Measurements from ENCODE around the gene TNKS1BP1. TPM values are rescaled to one million over a fixed set of nuclear protein-coding genes. Genes with fewer than 3 reads are reported as not detected.

TNKS1BP1 gene
- total and polyA plus RNA-seq, 4 experiments from 2014 or later, result 0.52 to 23.7 (median 10.9) TPM

DNA sequence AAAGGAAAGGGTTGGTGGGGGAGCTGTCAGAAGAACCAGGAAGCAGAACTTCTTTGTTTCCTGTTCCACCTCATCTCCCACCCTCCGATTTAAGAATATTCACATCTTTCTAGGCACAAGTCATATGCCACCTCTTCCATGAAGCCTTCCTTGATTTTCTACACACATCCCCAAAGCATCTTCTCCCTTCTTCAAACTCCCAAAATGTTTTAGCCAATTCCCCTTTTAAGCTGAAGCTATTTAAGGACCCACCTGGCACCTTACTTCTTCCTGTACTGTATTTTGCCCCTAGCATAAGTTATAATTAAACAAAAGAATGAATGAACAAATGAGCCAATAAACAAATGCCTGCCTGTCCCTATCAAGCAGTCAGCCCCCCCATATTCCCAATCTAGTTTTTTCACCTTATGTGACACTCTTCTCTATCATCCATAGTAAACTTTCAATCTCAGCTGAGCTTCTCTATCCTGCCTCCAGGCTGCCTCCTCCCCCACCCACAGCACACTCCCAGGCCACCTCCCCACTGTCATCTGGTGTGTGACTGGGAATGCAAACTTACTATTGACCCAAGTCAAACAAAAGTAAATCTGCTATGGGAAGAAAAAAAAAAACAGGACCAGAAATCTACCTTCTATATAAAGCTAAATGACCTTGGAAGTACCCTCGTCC is 3.9 kb downstream of the TNKS1BP1 start:
- Mint-ChIP-seq H3K27ac (peak overlapping the region in 3 of 7 donors; percentile 63 to 99 (median 71)), H3K9me3 (no peaks in the 10 kb centered on the region), H3K4me1 (peaks cover 20 to 42% (median 26%) of the 10 kb centered on the region in 4 donors), H3K36me3 (peaks cover 5 to 15% of the 10 kb centered on the region in 2 donors), H3K27me3 (no peaks in the 10 kb centered on the region), H3K4me3 (no peak overlapping the region)
- Histone ChIP-seq H3K27me3 (ENCODE audit: insufficient read depth, low read length) (no peaks in the 10 kb centered on the region), H3K9me3 (ENCODE audit: control insufficient read depth in 1 of 2, low read length in 2 of 2) (no peaks in the 10 kb centered on the region), H3K4me1 (ENCODE audit: insufficient read depth, low read length) (peaks cover 24% of the 10 kb centered on the region), H3K27ac (ENCODE audit: low read depth, low read length) (no peak overlapping the region), H3K4me3 (ENCODE audit: low read length in 2 of 2) (no peak overlapping the region), H3K36me3 (ENCODE audit: insufficient read depth, low read length) (peaks cover 9% of the 10 kb centered on the region)
- intact Hi-C loops (cut with micrococcal nuclease), result no loop called here
- POLR2A ChIA-PET (ENCODE audit: partially characterized antibody), result interaction anchor here (1.3 kb wide), 1 partner anchor 14 kb away, joined by 4 read pairs; no protein-coding TSS in a partner anchor
- CTCF ChIA-PET (ENCODE audit: partially characterized antibody), result interaction anchor here (0.7 to 1.5 kb wide), 3 partner anchors 17 to 213 kb away, joined by 3 to 4 read pairs (median 3); partner anchors contain the start of gene P2RX3
- no peak for DNase-seq

DNA sequence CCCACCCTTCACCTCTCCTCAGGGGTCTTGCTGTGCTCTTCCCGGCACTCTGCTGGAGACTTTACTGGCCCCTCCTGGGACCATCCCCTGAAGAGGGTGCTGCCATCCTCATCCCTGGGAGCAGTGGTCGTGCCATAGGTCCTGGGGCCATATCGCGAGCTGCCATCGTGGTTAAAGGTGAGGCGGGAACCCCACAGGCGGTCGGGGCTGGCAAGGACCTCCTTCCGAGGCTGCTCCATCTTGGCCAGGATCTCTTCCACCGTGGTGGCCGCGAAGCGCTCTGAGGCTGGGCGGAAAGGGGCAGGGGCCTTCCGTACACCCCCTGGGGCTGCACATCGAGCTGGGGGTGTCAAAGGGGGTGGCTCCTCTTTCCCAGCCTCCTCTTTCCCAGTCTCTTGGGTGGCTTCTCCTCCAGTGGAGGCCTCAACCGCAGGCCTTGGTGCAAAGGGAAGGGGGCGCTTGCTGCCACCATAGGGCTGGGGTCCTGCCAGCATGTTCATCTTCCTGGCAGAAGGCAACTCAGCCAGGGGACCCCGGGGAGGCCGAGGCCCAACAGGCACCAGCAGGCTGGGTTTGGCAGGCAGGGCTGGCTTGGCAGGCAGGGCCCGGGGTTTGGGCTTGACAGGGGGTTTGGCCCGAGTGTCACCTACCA is 4.6 kb downstream of the TNKS1BP1 start:
- Mint-ChIP-seq H3K4me3 (no peak overlapping the region), H3K4me1 (peaks cover 13 to 35% (median 20%) of the 10 kb centered on the region in 4 donors), H3K27me3 (no peaks in the 10 kb centered on the region), H3K36me3 (peaks cover 5 to 9% of the 10 kb centered on the region in 2 donors), H3K9me3 (no peaks in the 10 kb centered on the region), H3K27ac (no peak overlapping the region)
- Histone ChIP-seq H3K9me3 (ENCODE audit: control insufficient read depth in 1 of 2, low read length in 2 of 2) (no peaks in the 10 kb centered on the region), H3K36me3 (ENCODE audit: insufficient read depth, low read length) (peaks cover 9% of the 10 kb centered on the region), H3K4me3 (ENCODE audit: low read length in 2 of 2) (no peak overlapping the region), H3K27ac (ENCODE audit: low read depth, low read length) (no peak overlapping the region), H3K4me1 (ENCODE audit: insufficient read depth, low read length) (peaks cover 18% of the 10 kb centered on the region), H3K27me3 (ENCODE audit: insufficient read depth, low read length) (no peaks in the 10 kb centered on the region)
- ChIA-PET POLR2A (ENCODE audit: partially characterized antibody) (no interaction called here), CTCF (ENCODE audit: partially characterized antibody) (no interaction called here)
- no peak for DNase-seq
- intact Hi-C loops (cut with micrococcal nuclease), result no loop called here

DNA sequence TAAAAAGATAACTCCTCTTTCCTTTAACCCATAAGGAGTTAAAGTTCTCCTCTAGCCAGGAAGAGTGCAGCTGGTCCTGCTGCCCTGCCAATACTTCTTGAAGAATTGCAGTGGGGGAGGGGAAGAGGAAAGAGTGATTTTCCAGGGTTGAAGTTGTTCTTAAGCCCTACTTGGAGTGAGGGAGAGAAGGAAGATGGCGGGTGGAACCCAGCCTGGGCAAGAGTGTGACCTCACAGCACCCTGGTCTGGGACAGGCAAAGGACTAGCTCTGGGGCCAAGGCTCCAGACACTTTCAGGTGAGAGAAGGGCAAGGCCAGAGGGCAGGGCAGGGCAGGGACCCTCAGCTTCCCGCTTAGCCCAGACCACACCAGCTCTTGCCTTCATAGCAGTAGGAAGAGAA is 6.6 kb downstream of the TNKS1BP1 start:
- peaks cover 9% of the 10 kb centered on the region for H3K36me3 ChIP-seq (ENCODE audit: insufficient read depth, low read length)
- CTCF ChIA-PET (ENCODE audit: partially characterized antibody), result no interaction called here
- intact Hi-C loops (cut with micrococcal nuclease), result no loop called here
- DNase-seq, result no peak
- peaks cover 5 to 22% (median 12%) of the 10 kb centered on the region in 4 donors for H3K4me1 Mint-ChIP-seq
- POLR2A ChIA-PET (ENCODE audit: partially characterized antibody), result interaction anchor here (1.2 kb wide), 1 partner anchor 17 kb away, joined by 4 read pairs; the partner anchor contains the start of gene SSRP1
- H3K27ac Mint-ChIP-seq, result no peak overlapping the region
- H3K27me3 Mint-ChIP-seq, result no peaks in the 10 kb centered on the region
- H3K27ac ChIP-seq (ENCODE audit: low read depth, low read length), result no peak overlapping the region
- peaks cover 10% of the 10 kb centered on the region for H3K4me1 ChIP-seq (ENCODE audit: insufficient read depth, low read length)
- peaks cover 2 to 8% of the 10 kb centered on the region in 2 donors for H3K36me3 Mint-ChIP-seq
- no peak overlapping the region for H3K4me3 Mint-ChIP-seq
- H3K4me3 ChIP-seq (ENCODE audit: low read length in 2 of 2), result no peak overlapping the region
- H3K27me3 ChIP-seq (ENCODE audit: insufficient read depth, low read length), result no peaks in the 10 kb centered on the region
- no peaks in the 10 kb centered on the region for H3K9me3 ChIP-seq (ENCODE audit: control insufficient read depth in 1 of 2, low read length in 2 of 2)
- H3K9me3 Mint-ChIP-seq, result no peaks in the 10 kb centered on the region

DNA sequence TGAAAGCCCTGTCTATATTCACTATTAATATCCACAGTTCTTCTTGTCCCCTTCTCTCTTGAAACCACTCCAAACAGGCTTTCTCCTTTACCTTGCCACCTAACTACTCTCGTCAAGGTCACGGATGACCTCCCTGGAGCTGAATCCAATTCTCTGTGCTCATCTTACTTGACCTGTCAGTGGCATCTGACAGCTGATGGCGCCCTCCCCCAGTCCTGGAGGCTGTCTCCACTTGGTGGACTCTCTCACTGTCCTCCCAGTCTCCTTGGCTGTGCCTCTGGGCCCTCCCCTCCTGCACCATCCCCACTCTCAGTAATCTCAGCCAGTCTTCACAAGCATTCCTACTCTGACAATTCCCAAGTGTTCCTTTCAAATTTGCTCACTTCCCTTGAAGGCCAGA is 8.7 kb downstream of the TNKS1BP1 start:
- peaks cover 9% of the 10 kb centered on the region for H3K36me3 ChIP-seq (ENCODE audit: insufficient read depth, low read length)
- no peak overlapping the region for H3K27ac ChIP-seq (ENCODE audit: low read depth, low read length)
- no peaks in the 10 kb centered on the region for H3K27me3 ChIP-seq (ENCODE audit: insufficient read depth, low read length)
- H3K27ac Mint-ChIP-seq, result no peak overlapping the region
- ChIA-PET CTCF (ENCODE audit: partially characterized antibody) (no interaction called here), POLR2A (ENCODE audit: partially characterized antibody) (no interaction called here)
- no peak for DNase-seq
- H3K4me3 ChIP-seq (ENCODE audit: low read length in 2 of 2), result no peak overlapping the region
- H3K27me3 Mint-ChIP-seq, result peaks cover 0 to 2% of the 10 kb centered on the region in 2 donors
- no peaks in the 10 kb centered on the region for H3K9me3 ChIP-seq (ENCODE audit: control insufficient read depth in 1 of 2, low read length in 2 of 2)
- no peaks in the 10 kb centered on the region for H3K9me3 Mint-ChIP-seq
- peaks cover 5 to 8% of the 10 kb centered on the region in 2 donors for H3K36me3 Mint-ChIP-seq
- peaks cover 12% of the 10 kb centered on the region for H3K4me1 ChIP-seq (ENCODE audit: insufficient read depth, low read length)
- H3K4me3 Mint-ChIP-seq, result no peak overlapping the region
- intact Hi-C loops (cut with micrococcal nuclease), result no loop called here
- H3K4me1 Mint-ChIP-seq, result peaks cover 4 to 13% (median 12%) of the 10 kb centered on the region in 4 donors

DNA sequence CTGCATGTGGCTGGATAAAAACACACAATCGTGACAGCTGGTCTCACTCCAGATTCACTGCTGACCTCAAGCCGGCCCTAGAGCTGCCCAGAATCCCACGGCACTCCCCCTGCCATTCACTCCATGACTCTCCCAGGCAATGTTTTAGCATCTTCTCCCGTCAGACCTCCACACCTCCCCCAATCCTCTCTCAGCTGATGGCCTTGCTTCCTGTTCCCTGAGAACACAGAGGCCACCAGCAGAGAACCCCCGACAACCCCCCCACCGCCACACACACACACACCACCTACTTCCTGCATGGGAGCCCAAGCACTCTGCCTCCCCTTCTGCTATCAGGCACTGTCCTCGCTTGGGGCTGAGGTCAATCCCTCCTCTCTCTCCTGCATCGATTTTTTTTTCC is 9.3 kb downstream of the TNKS1BP1 start:
- Mint-ChIP-seq H3K4me1 (peaks cover 6 to 13% (median 10%) of the 10 kb centered on the region in 4 donors), H3K27me3 (peaks cover 0 to 2% of the 10 kb centered on the region in 2 donors), H3K9me3 (no peaks in the 10 kb centered on the region), H3K36me3 (peaks cover 4 to 5% of the 10 kb centered on the region in 2 donors), H3K27ac (no peak overlapping the region), H3K4me3 (no peak overlapping the region)
- DNase-seq, result no peak
- no peak overlapping the region for H3K27ac ChIP-seq (ENCODE audit: low read depth, low read length)
- H3K4me1 ChIP-seq (ENCODE audit: insufficient read depth, low read length), result peaks cover 17% of the 10 kb centered on the region
- H3K9me3 ChIP-seq (ENCODE audit: control insufficient read depth in 1 of 2, low read length in 2 of 2), result no peaks in the 10 kb centered on the region
- ChIA-PET POLR2A (ENCODE audit: partially characterized antibody) (no interaction called here), CTCF (ENCODE audit: partially characterized antibody) (no interaction called here)
- H3K4me3 ChIP-seq (ENCODE audit: low read length in 2 of 2), result no peak overlapping the region
- H3K36me3 ChIP-seq (ENCODE audit: insufficient read depth, low read length), result peaks cover 9% of the 10 kb centered on the region
- intact Hi-C loops (cut with micrococcal nuclease), result no loop called here
- no peaks in the 10 kb centered on the region for H3K27me3 ChIP-seq (ENCODE audit: insufficient read depth, low read length)

DNA sequence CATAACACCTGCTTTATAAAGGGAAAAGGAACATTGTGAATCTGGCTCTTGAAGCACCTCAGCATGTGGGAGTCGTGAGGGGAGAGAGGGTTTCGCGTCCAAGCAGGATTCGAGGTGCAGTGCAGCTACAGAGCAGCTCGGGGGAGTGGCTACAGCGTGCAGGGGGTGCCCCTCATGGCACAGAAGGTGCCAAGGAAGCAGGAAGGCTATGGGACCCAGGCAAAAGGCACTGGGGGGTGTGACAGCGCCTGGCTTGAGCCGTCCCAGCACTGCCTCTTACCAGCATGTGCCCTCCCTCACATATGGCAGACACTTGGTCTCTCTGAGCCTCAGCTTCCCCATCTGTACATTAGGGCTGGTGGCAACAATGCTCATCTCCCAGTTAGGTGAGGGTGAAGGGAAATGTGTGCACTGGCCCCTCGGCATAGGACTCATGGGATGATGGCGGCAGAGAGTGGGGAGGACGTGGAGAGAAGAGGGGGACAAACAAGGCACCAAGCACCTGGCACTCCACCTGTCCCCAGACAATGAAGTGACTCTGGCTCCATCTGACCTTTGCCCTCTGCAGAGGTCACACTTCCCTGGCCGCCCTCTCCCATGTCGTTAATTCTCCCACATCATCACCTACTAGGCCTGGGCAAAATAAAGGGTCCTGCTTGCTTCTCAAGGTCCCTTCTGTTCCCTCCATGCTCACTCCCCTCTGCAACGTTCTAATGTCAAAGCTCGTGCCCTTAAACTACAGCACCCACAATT is 10.4 kb downstream of the TNKS1BP1 start:
- Histone ChIP-seq H3K27me3 (ENCODE audit: insufficient read depth, low read length) (no peaks in the 10 kb centered on the region), H3K9me3 (ENCODE audit: control insufficient read depth in 1 of 2, low read length in 2 of 2) (no peaks in the 10 kb centered on the region), H3K27ac (ENCODE audit: low read depth, low read length) (no peak overlapping the region), H3K4me1 (ENCODE audit: insufficient read depth, low read length) (peaks cover 17% of the 10 kb centered on the region), H3K4me3 (ENCODE audit: low read length in 2 of 2) (no peak overlapping the region), H3K36me3 (ENCODE audit: insufficient read depth, low read length) (peaks cover 9% of the 10 kb centered on the region)
- Mint-ChIP-seq H3K4me3 (no peak overlapping the region), H3K4me1 (peaks cover 6 to 13% (median 10%) of the 10 kb centered on the region in 4 donors), H3K36me3 (peaks cover 5 to 11% of the 10 kb centered on the region in 2 donors), H3K9me3 (no peaks in the 10 kb centered on the region), H3K27me3 (peaks cover 0 to 2% of the 10 kb centered on the region in 2 donors), H3K27ac (no peak overlapping the region)
- CTCF ChIA-PET (ENCODE audit: partially characterized antibody), result no interaction called here
- POLR2A ChIA-PET (ENCODE audit: partially characterized antibody), result no interaction called here
- intact Hi-C loops (cut with micrococcal nuclease), result no loop called here
- no peak for DNase-seq

DNA sequence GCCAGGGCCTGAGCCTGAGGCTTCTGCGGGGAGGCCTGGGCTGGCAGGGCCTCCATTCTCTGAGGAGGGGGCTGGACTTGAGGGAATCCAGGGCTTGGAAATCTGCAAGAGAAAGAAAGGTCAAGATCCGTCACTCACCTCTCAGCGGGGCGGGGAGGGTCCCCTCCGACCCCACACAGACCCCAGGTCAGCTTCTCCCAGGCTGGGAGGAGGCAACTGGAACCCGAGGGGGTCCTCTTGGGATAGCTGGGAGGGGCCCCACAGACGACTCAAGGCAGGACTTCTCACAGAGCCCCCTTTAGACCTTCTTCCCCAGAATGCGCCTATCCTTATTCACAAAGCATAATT is 11.0 kb downstream of the TNKS1BP1 start:
- H3K27me3 ChIP-seq (ENCODE audit: insufficient read depth, low read length), result no peaks in the 10 kb centered on the region
- Mint-ChIP-seq H3K9me3 (no peaks in the 10 kb centered on the region), H3K36me3 (peaks cover 4 to 11% of the 10 kb centered on the region in 2 donors), H3K4me3 (no peak overlapping the region), H3K4me1 (peaks cover 6 to 13% (median 9%) of the 10 kb centered on the region in 4 donors), H3K27ac (no peak overlapping the region), H3K27me3 (peaks cover 0 to 2% of the 10 kb centered on the region in 2 donors)
- H3K36me3 ChIP-seq (ENCODE audit: insufficient read depth, low read length), result peaks cover 9% of the 10 kb centered on the region
- H3K4me1 ChIP-seq (ENCODE audit: insufficient read depth, low read length), result peaks cover 17% of the 10 kb centered on the region
- H3K4me3 ChIP-seq (ENCODE audit: low read length in 2 of 2), result no peak overlapping the region
- no peaks in the 10 kb centered on the region for H3K9me3 ChIP-seq (ENCODE audit: control insufficient read depth in 1 of 2, low read length in 2 of 2)
- intact Hi-C loops (cut with micrococcal nuclease), result no loop called here
- no peak for DNase-seq
- ChIA-PET POLR2A (ENCODE audit: partially characterized antibody) (no interaction called here), CTCF (ENCODE audit: partially characterized antibody) (no interaction called here)
- no peak overlapping the region for H3K27ac ChIP-seq (ENCODE audit: low read depth, low read length)
